Dermis microvascular lymphatic vessel endothelial cell (primary cell): Measurements from ENCODE around the gene NBPF20. TPM values are rescaled to one million over a fixed set of nuclear protein-coding genes. Genes with fewer than 3 reads are reported as not detected.
A peak's percentile ranks its signal among the peaks of the same experiment; 100 is the strongest.
"Not testable (repeated sequence)": the region's sequence is repeated elsewhere in the genome, so short reads cannot be mapped to it uniquely, and the experiment has no call there.

Experiments
- DNase-seq, 2 donors: peaks; one replicate each; pipeline versions ENCODE4 v3.0.0 to v3.0.0-alpha.2; 2010; ENCODE audit warnings: low read depth in 2 of 2
- total RNA-seq: library from RNA; depleted of rRNA; stranded (reverse); fragments of >200 nt; gene quantifications from 2 replicates; pipeline ENCODE4 v1.2.1, GENCODE V29; 2014

NBPF20 gene
- total RNA-seq, 1 donor from 2014 or later, result 1.8 TPM

- DNase-seq, result peak in 1 of 2 donors; percentile 7
Measured at GRCh38 chr1:145424612-145425435, 579 bp downstream of the NBPF20 start.

GRCh38 chr1:145415149-145415548, 10.3 kb downstream of the NBPF20 start:
- DNase-seq, result not testable (repeated sequence)

- DNase-seq, result not testable (repeated sequence)
Measured at GRCh38 chr1:145407266-145407665, 18.1 kb downstream of the NBPF20 start.

- DNase-seq, result peak in 1 of 2 donors; percentile 9
Measured at GRCh38 chr1:145404949-145405348, 20.5 kb downstream of the NBPF20 start.

GRCh38 chr1:145400701-145401100, 24.7 kb downstream of the NBPF20 start:
- not testable (repeated sequence) for DNase-seq

Other genes starting within 250 kb of the NBPF20 start
- gene PPIAL4D, start 183.4 kb downstream of the NBPF20 start, total RNA-seq, result not detected in 2 replicates
- gene GPR89A, start 182.4 kb upstream of the NBPF20 start, total RNA-seq, result 17.3 and 17.5 TPM in 2 replicates